ENCODE measurements around the gene MAPT. TPM values are rescaled to one million over a fixed set of nuclear protein-coding genes. Genes with fewer than 3 reads are reported as not detected.

Gene MAPT
- total and polyA plus RNA-seq, 4 donors, result 48.2 to 446 (median 261) TPM

- Histone ChIP-seq H3K4me3 (ENCODE audit: low read depth, low read length) (peak overlapping the region; percentile 71), H3K27ac (ENCODE audit: low read depth, low read length) (peak overlapping the region; percentile 71), H3K9me3 (ENCODE audit: control insufficient read depth, insufficient read depth, low read length) (no peaks in the 10 kb centered on the region), H3K27me3 (ENCODE audit: control insufficient read depth, insufficient read depth, low read length) (peaks cover 31% of the 10 kb centered on the region), H3K36me3 (ENCODE audit: control insufficient read depth, insufficient read depth, low read length) (no peaks in the 10 kb centered on the region), H3K4me1 (ENCODE audit: control insufficient read depth, insufficient read depth, low read length) (peaks cover 30% of the 10 kb centered on the region)
- DNase-seq (ENCODE audit: low read depth in 4 of 6, low spot score in 6 of 6), result no peak
- 33% methylated on average over 5 of the region's 7 CpGs for WGBS (ENCODE audit: insufficient coverage)
These were observed 681 bp upstream of the MAPT start for GRCh38 chr17:45893725-45894021.

- Histone ChIP-seq H3K36me3 (ENCODE audit: control insufficient read depth, insufficient read depth, low read length) (no peaks in the 10 kb centered on the region), H3K27me3 (ENCODE audit: control insufficient read depth, insufficient read depth, low read length) (peaks cover 31% of the 10 kb centered on the region), H3K4me3 (ENCODE audit: low read depth, low read length) (peak overlapping the region; percentile 69), H3K27ac (ENCODE audit: low read depth, low read length) (peak overlapping the region; percentile 57), H3K4me1 (ENCODE audit: control insufficient read depth, insufficient read depth, low read length) (peaks cover 34% of the 10 kb centered on the region), H3K9me3 (ENCODE audit: control insufficient read depth, insufficient read depth, low read length) (no peaks in the 10 kb centered on the region)
- DNase-seq (ENCODE audit: low read depth in 4 of 6, low spot score in 6 of 6), result peak in 4 of 6 donors; percentile 72 to 98 (median 84)
- under 1% methylated on average over 37 of the region's 63 CpGs for WGBS (ENCODE audit: insufficient coverage)
These were observed 1.1 kb downstream of the MAPT start for GRCh38 chr17:45895304-45895968.

DNA sequence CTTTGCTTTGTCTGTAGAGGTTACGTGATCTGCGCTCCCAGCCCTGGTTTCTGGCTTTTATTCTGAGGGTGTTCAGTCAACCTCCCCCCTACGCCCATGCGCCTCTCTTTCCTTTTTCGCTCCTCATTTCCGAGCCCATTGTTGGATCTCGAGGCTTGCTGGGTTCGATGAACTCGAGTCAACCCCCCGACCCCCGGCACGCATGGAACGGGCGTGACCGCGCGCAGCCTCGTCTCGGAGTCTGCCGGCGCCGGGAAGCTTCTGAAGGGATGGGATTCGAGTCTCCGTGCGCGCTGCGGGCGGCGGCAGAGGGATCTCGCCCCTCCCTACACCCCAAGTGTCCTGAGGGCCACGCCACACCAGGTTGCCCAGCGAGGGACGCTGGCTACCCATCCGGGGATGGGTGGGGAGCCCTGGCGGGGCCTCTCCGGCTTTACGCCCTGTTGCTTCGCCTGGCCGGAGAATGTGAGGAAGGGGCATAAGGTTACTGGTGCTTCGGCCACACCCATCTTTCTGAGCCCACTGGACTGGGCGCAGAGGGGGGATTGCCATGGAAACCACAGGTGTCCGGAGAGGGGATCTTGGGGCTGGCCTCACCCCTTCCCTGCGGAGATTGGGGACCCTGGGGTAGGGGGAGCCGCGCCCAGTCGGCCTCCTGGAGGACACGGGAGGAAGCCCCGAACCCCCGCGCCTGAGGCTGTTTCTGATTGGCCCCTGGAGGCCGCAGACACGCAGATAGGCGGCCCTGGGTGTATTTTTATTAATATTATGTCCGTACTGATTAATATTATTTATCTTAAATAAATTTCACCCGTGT, 1.8 kb downstream of the MAPT start:
- Histone ChIP-seq H3K27ac (ENCODE audit: low read depth, low read length) (peak overlapping the region; percentile 57), H3K27me3 (ENCODE audit: control insufficient read depth, insufficient read depth, low read length) (peaks cover 31% of the 10 kb centered on the region), H3K9me3 (ENCODE audit: control insufficient read depth, insufficient read depth, low read length) (no peaks in the 10 kb centered on the region), H3K4me3 (ENCODE audit: low read depth, low read length) (peak overlapping the region; percentile 69), H3K36me3 (ENCODE audit: control insufficient read depth, insufficient read depth, low read length) (no peaks in the 10 kb centered on the region), H3K4me1 (ENCODE audit: control insufficient read depth, insufficient read depth, low read length) (peaks cover 34% of the 10 kb centered on the region)
- WGBS (ENCODE audit: insufficient coverage), result 1% methylated on average over 42 of the region's 55 CpGs
- no peak for DNase-seq (ENCODE audit: low read depth in 4 of 6, low spot score in 6 of 6)

DNA sequence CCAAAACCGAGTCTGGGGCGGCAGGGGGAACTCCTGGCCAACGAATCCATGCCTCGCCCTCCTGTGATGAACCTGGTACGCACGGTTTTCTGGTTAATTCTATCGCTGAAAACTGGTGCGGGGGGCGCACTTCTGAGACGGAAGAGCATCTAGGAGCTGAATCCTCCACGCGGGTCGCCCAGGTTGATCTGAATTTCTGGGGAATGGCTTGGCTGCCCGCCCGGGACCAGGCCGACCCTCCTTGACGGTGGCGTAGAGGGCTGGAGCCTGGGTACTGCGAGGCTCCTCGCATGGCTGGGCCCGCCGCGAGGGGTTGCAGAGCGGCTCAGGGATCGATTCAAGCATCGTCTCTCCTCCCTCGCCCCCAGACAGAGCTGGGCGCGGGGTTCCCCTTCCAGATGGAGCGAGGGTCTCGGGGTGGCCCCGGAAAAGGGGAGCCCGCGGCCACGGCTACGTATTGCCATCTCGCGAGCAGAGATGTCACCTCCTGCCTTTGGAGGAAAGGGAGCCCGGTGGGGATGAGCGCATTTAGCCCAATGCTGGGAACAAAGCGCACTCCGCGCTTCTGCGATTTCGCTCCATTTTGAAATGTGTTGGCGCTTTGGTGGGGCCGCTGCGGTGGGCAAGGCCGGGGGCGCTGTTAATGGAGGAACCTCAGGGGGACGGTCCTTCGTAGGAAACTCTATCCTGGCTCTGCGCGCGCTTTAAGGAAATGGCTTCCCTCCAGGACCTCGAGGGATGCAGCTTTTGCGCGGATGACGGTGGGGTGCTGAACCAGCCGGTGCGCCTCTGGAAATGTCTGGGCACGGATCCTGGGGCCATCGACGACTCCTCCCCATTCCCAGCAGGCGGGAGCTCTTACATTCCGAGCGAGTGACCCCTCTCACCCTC, 2.7 kb downstream of the MAPT start:
- DNase-seq (ENCODE audit: low read depth in 4 of 6, low spot score in 6 of 6), result peak in 2 of 6 donors; percentile 77 to 89
- Histone ChIP-seq H3K27me3 (ENCODE audit: control insufficient read depth, insufficient read depth, low read length) (peaks cover 31% of the 10 kb centered on the region), H3K9me3 (ENCODE audit: control insufficient read depth, insufficient read depth, low read length) (no peaks in the 10 kb centered on the region), H3K4me1 (ENCODE audit: control insufficient read depth, insufficient read depth, low read length) (peaks cover 34% of the 10 kb centered on the region), H3K27ac (ENCODE audit: low read depth, low read length) (no peak overlapping the region), H3K36me3 (ENCODE audit: control insufficient read depth, insufficient read depth, low read length) (no peaks in the 10 kb centered on the region), H3K4me3 (ENCODE audit: low read depth, low read length) (peak overlapping the region; percentile 69)
- WGBS (ENCODE audit: insufficient coverage), result 1% methylated on average over 64 of the region's 67 CpGs

DNA sequence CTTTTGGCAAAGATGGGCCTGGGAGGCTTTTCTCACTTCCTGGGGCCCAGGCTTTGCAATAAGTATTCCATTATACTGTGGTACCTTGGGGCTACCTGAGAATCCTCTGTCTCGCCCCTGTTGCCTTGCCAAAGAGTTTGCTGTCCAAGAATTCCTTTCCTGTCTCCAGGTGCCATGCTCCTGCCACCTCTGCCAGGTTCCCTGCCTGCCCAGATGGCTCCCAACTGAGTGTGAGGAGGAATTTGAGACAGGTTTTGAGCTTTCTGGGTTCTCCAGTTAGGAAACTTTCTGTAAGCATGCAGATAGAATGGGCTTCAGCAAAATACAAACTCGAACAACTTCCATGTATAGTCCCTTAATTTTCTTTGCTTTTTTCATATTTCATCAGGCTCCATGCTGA, 5.8 kb downstream of the MAPT start:
- WGBS (ENCODE audit: insufficient coverage), result 80% methylated on average over 1 of the region's 2 CpGs
- no peak overlapping the region for H3K27ac ChIP-seq (ENCODE audit: low read depth, low read length)
- H3K36me3 ChIP-seq (ENCODE audit: control insufficient read depth, insufficient read depth, low read length), result peaks cover 3% of the 10 kb centered on the region
- DNase-seq (ENCODE audit: low read depth in 4 of 6, low spot score in 6 of 6), result no peak
- peaks cover 30% of the 10 kb centered on the region for H3K4me1 ChIP-seq (ENCODE audit: control insufficient read depth, insufficient read depth, low read length)
- H3K27me3 ChIP-seq (ENCODE audit: control insufficient read depth, insufficient read depth, low read length), result peaks cover 29% of the 10 kb centered on the region
- no peak overlapping the region for H3K4me3 ChIP-seq (ENCODE audit: low read depth, low read length)
- no peaks in the 10 kb centered on the region for H3K9me3 ChIP-seq (ENCODE audit: control insufficient read depth, insufficient read depth, low read length)

GRCh38 chr17:45900723-45901415, 6.5 kb downstream of the MAPT start:
- DNase-seq (ENCODE audit: low read depth in 4 of 6, low spot score in 6 of 6), result no peak
- no peak overlapping the region for H3K4me3 ChIP-seq (ENCODE audit: low read depth, low read length)
- peaks cover 31% of the 10 kb centered on the region for H3K4me1 ChIP-seq (ENCODE audit: control insufficient read depth, insufficient read depth, low read length)
- WGBS (ENCODE audit: insufficient coverage), result 88% methylated on average over 11 of the region's 13 CpGs
- H3K9me3 ChIP-seq (ENCODE audit: control insufficient read depth, insufficient read depth, low read length), result no peaks in the 10 kb centered on the region
- no peak overlapping the region for H3K27ac ChIP-seq (ENCODE audit: low read depth, low read length)
- H3K36me3 ChIP-seq (ENCODE audit: control insufficient read depth, insufficient read depth, low read length), result peaks cover 3% of the 10 kb centered on the region
- H3K27me3 ChIP-seq (ENCODE audit: control insufficient read depth, insufficient read depth, low read length), result peaks cover 25% of the 10 kb centered on the region

- peaks cover 6% of the 10 kb centered on the region for H3K36me3 ChIP-seq (ENCODE audit: control insufficient read depth, insufficient read depth, low read length)
- peaks cover 4% of the 10 kb centered on the region for H3K27me3 ChIP-seq (ENCODE audit: control insufficient read depth, insufficient read depth, low read length)
- H3K4me1 ChIP-seq (ENCODE audit: control insufficient read depth, insufficient read depth, low read length), result peaks cover 30% of the 10 kb centered on the region
- no peak for DNase-seq (ENCODE audit: low read depth in 4 of 6, low spot score in 6 of 6)
- H3K4me3 ChIP-seq (ENCODE audit: low read depth, low read length), result no peak overlapping the region
- H3K9me3 ChIP-seq (ENCODE audit: control insufficient read depth, insufficient read depth, low read length), result no peaks in the 10 kb centered on the region
- 31% methylated on average over 7 of the region's 7 CpGs for WGBS (ENCODE audit: insufficient coverage)
- no peak overlapping the region for H3K27ac ChIP-seq (ENCODE audit: low read depth, low read length)
These were observed 8.6 kb downstream of the MAPT start for GRCh38 chr17:45902892-45903346.

GRCh38 chr17:45904866-45905265, 10.5 kb downstream of the MAPT start:
- Histone ChIP-seq H3K27ac (ENCODE audit: low read depth, low read length) (no peak overlapping the region), H3K9me3 (ENCODE audit: control insufficient read depth, insufficient read depth, low read length) (no peaks in the 10 kb centered on the region), H3K4me1 (ENCODE audit: control insufficient read depth, insufficient read depth, low read length) (peaks cover 28% of the 10 kb centered on the region), H3K27me3 (ENCODE audit: control insufficient read depth, insufficient read depth, low read length) (no peaks in the 10 kb centered on the region), H3K4me3 (ENCODE audit: low read depth, low read length) (no peak overlapping the region), H3K36me3 (ENCODE audit: control insufficient read depth, insufficient read depth, low read length) (peaks cover 9% of the 10 kb centered on the region)
- no peak for DNase-seq (ENCODE audit: low read depth in 4 of 6, low spot score in 6 of 6)
- WGBS (ENCODE audit: insufficient coverage), result 41% methylated on average over 4 of the region's 6 CpGs

DNA sequence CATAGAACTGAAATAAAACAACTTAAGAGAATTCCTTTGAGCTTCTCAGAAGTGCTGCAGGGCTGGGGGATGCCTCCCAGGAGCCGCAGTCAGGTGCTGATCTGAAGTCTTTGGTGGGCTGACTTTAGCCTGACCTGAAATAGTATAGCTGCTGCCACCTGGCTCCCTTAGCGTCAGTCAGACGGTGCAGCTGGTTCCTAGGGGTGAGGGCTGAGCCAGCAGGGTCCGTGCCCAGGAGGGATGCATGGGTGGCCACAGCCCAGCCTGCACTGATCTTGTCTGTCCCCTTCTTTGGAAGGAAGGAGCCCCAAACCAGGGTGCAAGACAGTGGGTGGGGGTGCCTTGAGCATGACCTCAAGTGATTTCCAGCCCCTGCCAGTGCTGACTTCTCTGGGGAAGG, 11.5 kb downstream of the MAPT start:
- H3K27me3 ChIP-seq (ENCODE audit: control insufficient read depth, insufficient read depth, low read length), result no peaks in the 10 kb centered on the region
- no peak for DNase-seq (ENCODE audit: low read depth in 4 of 6, low spot score in 6 of 6)
- peaks cover 31% of the 10 kb centered on the region for H3K4me1 ChIP-seq (ENCODE audit: control insufficient read depth, insufficient read depth, low read length)
- H3K27ac ChIP-seq (ENCODE audit: low read depth, low read length), result no peak overlapping the region
- H3K4me3 ChIP-seq (ENCODE audit: low read depth, low read length), result no peak overlapping the region
- peaks cover 9% of the 10 kb centered on the region for H3K36me3 ChIP-seq (ENCODE audit: control insufficient read depth, insufficient read depth, low read length)
- no peaks in the 10 kb centered on the region for H3K9me3 ChIP-seq (ENCODE audit: control insufficient read depth, insufficient read depth, low read length)
- 49% methylated on average over 4 of the region's 4 CpGs for WGBS (ENCODE audit: insufficient coverage)
